K562 (cell line): ENCODE results near the gene REM1. TPM values are rescaled to one million over a fixed set of nuclear protein-coding genes. Genes with fewer than 3 reads are reported as not detected.

Experiments used
- CSDE1 ChIP-seq, 2 experiments: fragments of 450-650 bp; IDR thresholded peaks; 2 replicates each; pipeline ENCODE4 v1.6.1; 2016; ENCODE audit warnings: mild to moderate bottlenecking in 1 of 2
- FOXJ2 ChIP-seq: fragments of 200-800 bp; sonication (Bioruptor generic); IDR thresholded peaks from 2 replicates; pipeline ENCODE4 v1.6.1; 2016; ENCODE audit warnings: missing genetic modification characterization, missing compliant biosample characterization
- GABPA ChIP-seq: fragments of 200-800 bp; sonication (Bioruptor generic); conservative IDR thresholded peaks from 2 replicates; pipeline ENCODE4 v1.6.1; 2016; ENCODE audit warnings: low read depth, missing genetic modification characterization, missing compliant biosample characterization
- GTF2F1 ChIP-seq: IDR thresholded peaks from 2 replicates; pipeline ENCODE4 v1.6.1; 2011; ENCODE audit warnings: low read depth, low read length, improper control_type of control experiment
- NFE2 ChIP-seq: IDR thresholded peaks from 2 replicates; pipeline ENCODE4 v1.6.1; 2014; ENCODE audit warnings: antibody characterized with exemption, low read depth
- NKRF ChIP-seq: fragments of 450-650 bp; IDR thresholded peaks from 2 replicates; pipeline ENCODE4 v1.6.1; 2016; ENCODE audit warnings: borderline replicate concordance
- POLR2H ChIP-seq: IDR thresholded peaks from 2 replicates; pipeline ENCODE4 v1.6.1; 2016; ENCODE audit warnings: missing genetic modification characterization, low read depth, mild to moderate bottlenecking, control low read depth, missing compliant biosample characterization, moderate library complexity
- RBM25 ChIP-seq: fragments of 200-400 bp; formaldehyde crosslinking; IDR thresholded peaks from 2 replicates; pipeline ENCODE4 v1.6.1; 2018; ENCODE audit warnings: low read length, low read depth, moderate library complexity; ENCODE audit not compliant: severe bottlenecking
- SETDB1 ChIP-seq: IDR thresholded peaks from one replicate; pipeline ENCODE4 v1.6.1; 2012; ENCODE audit warnings: low read length, control low read depth, inconsistent platforms
- TCFL5 ChIP-seq: fragments of 250-450 bp; sonication (Bioruptor Pico); conservative IDR thresholded peaks from 2 replicates; pipeline ENCODE4 v1.6.1; 2021; ENCODE audit warnings: mild to moderate bottlenecking, moderate library complexity, matching md5 sums
- ZNF197 ChIP-seq: fragments of 200-800 bp; sonication (Bioruptor generic); IDR thresholded peaks from 2 replicates; pipeline ENCODE4 v1.6.1; 2016; ENCODE audit warnings: low read depth, missing genetic modification characterization, missing compliant biosample characterization
- ZNF282 ChIP-seq: sonication (generic); formaldehyde crosslinking; IDR thresholded peaks from 2 replicates; pipeline ENCODE4 v1.8.1; 2023; ENCODE audit warnings: missing genetic modification reagents
- ZNF395 ChIP-seq: fragments of 200-800 bp; sonication (Bioruptor generic); IDR thresholded peaks from 2 replicates; pipeline ENCODE4 v1.6.1; 2017; ENCODE audit warnings: missing genetic modification characterization, missing compliant biosample characterization
- ZNF518B ChIP-seq: fragments of 250-450 bp; sonication (Bioruptor Pico); IDR thresholded peaks from 2 replicates; pipeline ENCODE4 v1.5.0; 2021; ENCODE audit warnings: mild to moderate bottlenecking, moderate library complexity
- ZNF589 ChIP-seq: fragments of 200-800 bp; sonication (Bioruptor generic); IDR thresholded peaks from 2 replicates; pipeline ENCODE4 v1.6.1; 2016; ENCODE audit warnings: low read depth, missing genetic modification characterization, missing compliant biosample characterization
- ZNF644 ChIP-seq: fragments of 200-800 bp; sonication (Bioruptor generic); IDR thresholded peaks from 2 replicates; pipeline ENCODE4 v1.6.1; 2016; ENCODE audit warnings: low read depth, missing genetic modification characterization, missing compliant biosample characterization
- ZNF764 ChIP-seq: fragments of 250-450 bp; sonication (Bioruptor Pico); IDR thresholded peaks from 2 replicates; pipeline ENCODE4 v1.4.0; 2020; ENCODE audit warnings: low read depth, mild to moderate bottlenecking, moderate library complexity
- ZNF766 ChIP-seq: fragments of 200-800 bp; sonication (Bioruptor generic); conservative IDR thresholded peaks from 2 replicates; pipeline ENCODE4 v1.6.1; 2016; ENCODE audit warnings: missing genetic modification characterization, missing compliant biosample characterization
- polyA plus RNA-seq, 8 experiments: library from polyadenylated mRNA; depleted of rRNA in 4 of 8; stranded (reverse) in 5 of 8; unstranded in 3 of 8; fragments of >200 nt; fragmentation: Nextera tagmentation in 2 of 8; fragmentation: Illumina TruSeq in 1 of 8; extraction: Ambion mirVana in 2 of 8; extraction: Trizol in 1 of 8; gene quantifications; 2 replicates each; pipeline versions ENCODE4 v1.2.1 to v1.2.3, GENCODE V29; 2011 to 2014; ENCODE audit warnings: inconsistent platforms in 1 of 8, missing spikeins in 1 of 8
- total RNA-seq, 7 experiments: library from RNA; depleted of rRNA in 6 of 7; stranded (reverse); fragments of >200 nt in 6 of 7; fragmentation: Illumina TruSeq in 2 of 7; extraction: Trizol in 2 of 7; gene quantifications; 2 replicates each; pipeline versions ENCODE4 v1.2.1 to v1.2.3, GENCODE V29; 2011 to 2021; ENCODE audit warnings: low replicate concordance in 1 of 7
- TF ChIP-seq, protein P1 (sequence below): fragments of 450-650 bp; formaldehyde crosslinking; conservative IDR thresholded peaks from 2 replicates; pipeline ENCODE4 v1.4.0; 2022; ENCODE audit warnings: mild to moderate bottlenecking, missing genetic modification characterization

Gene REM1
- total and polyA plus RNA-seq, 9 of the 15 experiments (the other 6 are each of a cell fraction or from before 2014, with no cell fraction given): not detected

GRCh38 chr20:31514154-31515071 lies 39.3 kb downstream of the REM1 start, which contains the start of gene HM13 (continued):
- TF ChIP-seq, protein P1, sequence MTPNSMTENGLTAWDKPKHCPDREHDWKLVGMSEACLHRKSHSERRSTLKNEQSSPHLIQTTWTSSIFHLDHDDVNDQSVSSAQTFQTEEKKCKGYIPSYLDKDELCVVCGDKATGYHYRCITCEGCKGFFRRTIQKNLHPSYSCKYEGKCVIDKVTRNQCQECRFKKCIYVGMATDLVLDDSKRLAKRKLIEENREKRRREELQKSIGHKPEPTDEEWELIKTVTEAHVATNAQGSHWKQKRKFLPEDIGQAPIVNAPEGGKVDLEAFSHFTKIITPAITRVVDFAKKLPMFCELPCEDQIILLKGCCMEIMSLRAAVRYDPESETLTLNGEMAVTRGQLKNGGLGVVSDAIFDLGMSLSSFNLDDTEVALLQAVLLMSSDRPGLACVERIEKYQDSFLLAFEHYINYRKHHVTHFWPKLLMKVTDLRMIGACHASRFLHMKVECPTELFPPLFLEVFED (CRISPR knock-in tag): no peak
- no peak for TF ChIP-seq NFE2
- peak; percentile 60; the same call in 1 of the 2 replicates for TF ChIP-seq POLR2H
- TF ChIP-seq ZNF644: peak; percentile 98
- peak; percentile 66; the same call in 1 of the 2 replicates for TF ChIP-seq GTF2F1
- peak; percentile 94 for TF ChIP-seq GABPA
- 0 out of 2 replicates have a peak, but pooled peaks have one; percentile 79 for TF ChIP-seq ZNF282
- no peak for TF ChIP-seq ZNF518B (CRISPR knock-in tag)
- TF ChIP-seq ZNF589 (CRISPR knock-in tag): peak; percentile 95
- TF ChIP-seq NKRF: peak; percentile 95
- TF ChIP-seq ZNF764 (CRISPR knock-in tag): no peak
- peak; percentile 91 for TF ChIP-seq FOXJ2
- TF ChIP-seq TCFL5 (CRISPR knock-in tag): no peak
- peak; percentile 97 for TF ChIP-seq ZNF395 (CRISPR knock-in tag)
- TF ChIP-seq RBM25: no peak
- TF ChIP-seq ZNF197 (CRISPR knock-in tag): peak; percentile 99
- no peak for TF ChIP-seq SETDB1
- peak in 1 of 2 experiments; percentile 53; a peak in 1 of 4 replicates for TF ChIP-seq CSDE1 (IDR thresholded peaks at IDR 0.05)
- peak; percentile 98 for TF ChIP-seq ZNF766 (CRISPR knock-in tag)
